ENCODE measurements around the gene KTN1.

KTN1 gene

GRCh38 chr14:55604488-55604887 lies 24.5 kb downstream of the KTN1 start:
- no peak overlapping the region for H3K4me3 ChIP-seq (ENCODE audit: low read length)
- H3K9ac ChIP-seq (ENCODE audit: low read length): no peak overlapping the region
- H3K27me3 ChIP-seq (ENCODE audit: control insufficient read depth, insufficient read depth, low read length): no peaks in the 10 kb centered on the region
- H3K27ac ChIP-seq (ENCODE audit: low read depth, low read length): no peak overlapping the region
- peaks cover 2% of the 10 kb centered on the region for H3K36me3 ChIP-seq (ENCODE audit: control insufficient read depth, insufficient read depth, low read length)
- H3K4me1 ChIP-seq (ENCODE audit: control insufficient read depth, insufficient read depth, low read length): no peaks in the 10 kb centered on the region

- H3K4me1 ChIP-seq (ENCODE audit: control insufficient read depth, insufficient read depth, low read length): no peaks in the 10 kb centered on the region
- no peaks in the 10 kb centered on the region for H3K27me3 ChIP-seq (ENCODE audit: control insufficient read depth, insufficient read depth, low read length)
- no peak overlapping the region for H3K27ac ChIP-seq (ENCODE audit: low read depth, low read length)
- H3K4me3 ChIP-seq (ENCODE audit: low read length): no peak overlapping the region
- H3K36me3 ChIP-seq (ENCODE audit: control insufficient read depth, insufficient read depth, low read length): peaks cover 2% of the 10 kb centered on the region
- H3K9ac ChIP-seq (ENCODE audit: low read length): no peak overlapping the region
Measured at GRCh38 chr14:55604900-55605418, 25.0 kb downstream of the KTN1 start.

GRCh38 chr14:55605793-55606192 lies 25.8 kb downstream of the KTN1 start:
- Histone ChIP-seq H3K4me3 (ENCODE audit: low read length) (no peak overlapping the region), H3K27me3 (ENCODE audit: control insufficient read depth, insufficient read depth, low read length) (no peaks in the 10 kb centered on the region), H3K4me1 (ENCODE audit: control insufficient read depth, insufficient read depth, low read length) (no peaks in the 10 kb centered on the region), H3K36me3 (ENCODE audit: control insufficient read depth, insufficient read depth, low read length) (peaks cover 2% of the 10 kb centered on the region), H3K27ac (ENCODE audit: low read depth, low read length) (no peak overlapping the region), H3K9ac (ENCODE audit: low read length) (no peak overlapping the region)

GRCh38 chr14:55607386-55607785 lies 27.4 kb downstream of the KTN1 start:
- no peak overlapping the region for H3K27ac ChIP-seq (ENCODE audit: low read depth, low read length)
- H3K9ac ChIP-seq (ENCODE audit: low read length): no peak overlapping the region
- peaks cover 2% of the 10 kb centered on the region for H3K36me3 ChIP-seq (ENCODE audit: control insufficient read depth, insufficient read depth, low read length)
- H3K4me3 ChIP-seq (ENCODE audit: low read length): no peak overlapping the region
- H3K27me3 ChIP-seq (ENCODE audit: control insufficient read depth, insufficient read depth, low read length): no peaks in the 10 kb centered on the region
- H3K4me1 ChIP-seq (ENCODE audit: control insufficient read depth, insufficient read depth, low read length): no peaks in the 10 kb centered on the region

GRCh38 chr14:55609681-55610080 lies 29.7 kb downstream of the KTN1 start:
- no peak overlapping the region for H3K9ac ChIP-seq (ENCODE audit: low read length)
- no peak overlapping the region for H3K4me3 ChIP-seq (ENCODE audit: low read length)
- H3K27me3 ChIP-seq (ENCODE audit: control insufficient read depth, insufficient read depth, low read length): no peaks in the 10 kb centered on the region
- peaks cover 2% of the 10 kb centered on the region for H3K36me3 ChIP-seq (ENCODE audit: control insufficient read depth, insufficient read depth, low read length)
- H3K27ac ChIP-seq (ENCODE audit: low read depth, low read length): no peak overlapping the region
- no peaks in the 10 kb centered on the region for H3K4me1 ChIP-seq (ENCODE audit: control insufficient read depth, insufficient read depth, low read length)

- Histone ChIP-seq H3K27ac (ENCODE audit: low read depth, low read length) (no peak overlapping the region), H3K9ac (ENCODE audit: low read length) (no peak overlapping the region), H3K4me3 (ENCODE audit: low read length) (no peak overlapping the region), H3K36me3 (ENCODE audit: control insufficient read depth, insufficient read depth, low read length) (peaks cover 2% of the 10 kb centered on the region), H3K4me1 (ENCODE audit: control insufficient read depth, insufficient read depth, low read length) (no peaks in the 10 kb centered on the region), H3K27me3 (ENCODE audit: control insufficient read depth, insufficient read depth, low read length) (no peaks in the 10 kb centered on the region)
Measured at GRCh38 chr14:55610713-55611370, 30.8 kb downstream of the KTN1 start.

GRCh38 chr14:55611859-55612258 lies 31.9 kb downstream of the KTN1 start:
- H3K27me3 ChIP-seq (ENCODE audit: control insufficient read depth, insufficient read depth, low read length): no peaks in the 10 kb centered on the region

GRCh38 chr14:55614304-55614703 lies 34.3 kb downstream of the KTN1 start:
- H3K36me3 ChIP-seq (ENCODE audit: control insufficient read depth, insufficient read depth, low read length): peaks cover 11% of the 10 kb centered on the region
- H3K27me3 ChIP-seq (ENCODE audit: control insufficient read depth, insufficient read depth, low read length): no peaks in the 10 kb centered on the region
- H3K27ac ChIP-seq (ENCODE audit: low read depth, low read length): no peak overlapping the region
- no peaks in the 10 kb centered on the region for H3K4me1 ChIP-seq (ENCODE audit: control insufficient read depth, insufficient read depth, low read length)
- no peak overlapping the region for H3K4me3 ChIP-seq (ENCODE audit: low read length)
- H3K9ac ChIP-seq (ENCODE audit: low read length): no peak overlapping the region

More at GRCh38 chr14:55611859-55612258, 31.9 kb downstream of the KTN1 start:
- Histone ChIP-seq H3K4me3 (ENCODE audit: low read length) (no peak overlapping the region), H3K27ac (ENCODE audit: low read depth, low read length) (no peak overlapping the region), H3K4me1 (ENCODE audit: control insufficient read depth, insufficient read depth, low read length) (no peaks in the 10 kb centered on the region), H3K9ac (ENCODE audit: low read length) (no peak overlapping the region), H3K36me3 (ENCODE audit: control insufficient read depth, insufficient read depth, low read length) (peaks cover 5% of the 10 kb centered on the region)

- H3K27me3 ChIP-seq (ENCODE audit: control insufficient read depth, insufficient read depth, low read length): no peaks in the 10 kb centered on the region
- H3K36me3 ChIP-seq (ENCODE audit: control insufficient read depth, insufficient read depth, low read length): peaks cover 25% of the 10 kb centered on the region
- H3K9ac ChIP-seq (ENCODE audit: low read length): no peak overlapping the region
- no peak overlapping the region for H3K4me3 ChIP-seq (ENCODE audit: low read length)
- H3K4me1 ChIP-seq (ENCODE audit: control insufficient read depth, insufficient read depth, low read length): no peaks in the 10 kb centered on the region
- H3K27ac ChIP-seq (ENCODE audit: low read depth, low read length): no peak overlapping the region
Measured at GRCh38 chr14:55620277-55620676, 40.3 kb downstream of the KTN1 start.

GRCh38 chr14:55620981-55621380 lies 41.0 kb downstream of the KTN1 start:
- Histone ChIP-seq H3K4me3 (ENCODE audit: low read length) (no peak overlapping the region), H3K4me1 (ENCODE audit: control insufficient read depth, insufficient read depth, low read length) (no peaks in the 10 kb centered on the region), H3K9ac (ENCODE audit: low read length) (no peak overlapping the region), H3K27ac (ENCODE audit: low read depth, low read length) (no peak overlapping the region), H3K36me3 (ENCODE audit: control insufficient read depth, insufficient read depth, low read length) (peaks cover 25% of the 10 kb centered on the region), H3K27me3 (ENCODE audit: control insufficient read depth, insufficient read depth, low read length) (no peaks in the 10 kb centered on the region)

- Histone ChIP-seq H3K36me3 (ENCODE audit: control insufficient read depth, insufficient read depth, low read length) (peaks cover 25% of the 10 kb centered on the region), H3K4me3 (ENCODE audit: low read length) (no peak overlapping the region), H3K27me3 (ENCODE audit: control insufficient read depth, insufficient read depth, low read length) (no peaks in the 10 kb centered on the region), H3K4me1 (ENCODE audit: control insufficient read depth, insufficient read depth, low read length) (no peaks in the 10 kb centered on the region), H3K27ac (ENCODE audit: low read depth, low read length) (no peak overlapping the region), H3K9ac (ENCODE audit: low read length) (no peak overlapping the region)
Measured at GRCh38 chr14:55621391-55621790, 41.4 kb downstream of the KTN1 start.

GRCh38 chr14:55624913-55625312 lies 44.9 kb downstream of the KTN1 start:
- H3K4me1 ChIP-seq (ENCODE audit: control insufficient read depth, insufficient read depth, low read length): no peaks in the 10 kb centered on the region
- H3K9ac ChIP-seq (ENCODE audit: low read length): no peak overlapping the region
- H3K27me3 ChIP-seq (ENCODE audit: control insufficient read depth, insufficient read depth, low read length): no peaks in the 10 kb centered on the region
- no peak overlapping the region for H3K27ac ChIP-seq (ENCODE audit: low read depth, low read length)
- H3K4me3 ChIP-seq (ENCODE audit: low read length): no peak overlapping the region
- H3K36me3 ChIP-seq (ENCODE audit: control insufficient read depth, insufficient read depth, low read length): peaks cover 19% of the 10 kb centered on the region

GRCh38 chr14:55625481-55625880 lies 45.5 kb downstream of the KTN1 start:
- Histone ChIP-seq H3K4me3 (ENCODE audit: low read length) (no peak overlapping the region), H3K9ac (ENCODE audit: low read length) (no peak overlapping the region), H3K27ac (ENCODE audit: low read depth, low read length) (no peak overlapping the region), H3K36me3 (ENCODE audit: control insufficient read depth, insufficient read depth, low read length) (peaks cover 16% of the 10 kb centered on the region), H3K27me3 (ENCODE audit: control insufficient read depth, insufficient read depth, low read length) (no peaks in the 10 kb centered on the region), H3K4me1 (ENCODE audit: control insufficient read depth, insufficient read depth, low read length) (no peaks in the 10 kb centered on the region)

Data from rectal smooth muscle tissue (tissue), 1 donor.